GM18498 (cell line): ENCODE measurements around the gene PC.

Experiments
- ATAC-seq: cut with Tn5 transposase; IDR thresholded peaks from one replicate; pipeline ENCODE4 v1.9.1; 2021; ENCODE audit warnings: mild to moderate bottlenecking, moderate library complexity; ENCODE audit not compliant: unreplicated experiment

Gene PC

GRCh38 chr11:66912911-66913310 is 45.3 kb downstream of the PC start:
- ATAC-seq = no peak

GRCh38 chr11:66912361-66912760 is 45.8 kb downstream of the PC start:
- ATAC-seq = no peak

DNA sequence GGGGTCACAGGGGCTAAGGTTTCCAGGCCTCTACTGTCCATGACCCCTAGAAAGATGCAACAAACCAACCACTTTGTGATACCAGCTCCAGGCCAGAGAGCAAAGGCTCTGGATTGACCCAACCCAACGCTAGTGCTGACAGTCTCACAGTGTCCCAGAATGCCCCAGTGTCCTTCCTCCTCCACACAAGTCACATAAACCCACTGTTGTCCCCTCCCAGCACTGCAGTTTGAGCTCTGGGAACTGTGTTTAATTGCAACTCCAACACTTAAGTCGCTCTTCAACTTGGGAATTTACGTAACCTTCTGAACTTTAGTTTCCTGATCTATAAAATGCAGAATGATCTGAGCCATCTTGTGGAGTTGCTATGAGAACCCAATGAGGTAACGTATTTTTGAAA is 47.5 kb downstream of the PC start:
- ATAC-seq = no peak

DNA sequence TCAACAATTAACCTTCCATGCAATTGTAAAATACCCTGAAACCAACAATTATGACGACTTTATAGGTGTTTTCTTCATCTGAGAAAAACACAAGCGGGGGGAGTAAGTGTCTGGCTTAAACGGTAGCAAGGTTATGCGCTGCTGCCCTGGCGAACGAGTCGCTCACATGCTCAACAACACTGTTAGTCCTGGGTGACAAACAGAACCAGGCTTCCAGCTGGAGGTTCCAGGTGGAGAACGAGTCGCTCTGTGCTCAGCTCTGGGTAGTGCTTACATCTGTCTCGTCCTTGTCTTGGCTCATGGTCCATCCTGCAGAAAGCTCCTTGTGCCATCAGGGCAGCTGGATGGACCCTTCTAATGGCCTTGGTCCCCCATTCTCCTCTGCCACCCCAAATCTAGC is 48.2 kb downstream of the PC start:
- ATAC-seq = no peak

GRCh38 chr11:66909181-66909580 is 49.0 kb downstream of the PC start:
- no peak for ATAC-seq

GRCh38 chr11:66907751-66908630 is 50.2 kb downstream of the PC start:
- no peak for ATAC-seq

- no peak for ATAC-seq
These were observed 52.0 kb downstream of the PC start for GRCh38 chr11:66906061-66906733.

GRCh38 chr11:66905631-66906030 is 52.6 kb downstream of the PC start:
- no peak for ATAC-seq

GRCh38 chr11:66904981-66905521 is 53.1 kb downstream of the PC start:
- ATAC-seq = no peak

GRCh38 chr11:66904561-66904960 is 53.6 kb downstream of the PC start:
- no peak for ATAC-seq

- ATAC-seq = no peak
These were observed 54.1 kb downstream of the PC start for GRCh38 chr11:66904055-66904454.

GRCh38 chr11:66902486-66903177 is 55.6 kb downstream of the PC start:
- no peak for ATAC-seq

DNA sequence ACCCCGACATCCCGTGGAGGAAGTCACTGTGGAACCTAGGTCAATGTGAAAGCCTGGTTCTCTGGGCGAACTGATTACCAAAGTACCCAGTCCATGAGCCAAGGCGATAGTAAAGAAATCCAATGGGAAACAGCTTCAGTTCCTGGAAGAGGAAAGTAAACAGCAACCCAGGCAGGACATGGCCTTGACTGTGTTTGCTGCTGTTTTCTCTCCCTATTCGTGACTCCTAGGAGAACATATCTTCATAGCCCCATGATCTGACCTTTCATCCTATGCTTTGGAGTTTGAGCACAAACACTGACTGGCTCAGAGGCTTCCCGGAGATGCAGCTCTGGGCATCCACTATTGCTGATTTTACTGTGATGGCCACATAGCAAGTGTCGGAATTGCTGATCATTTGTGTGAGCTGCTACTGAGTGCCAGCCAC is 56.2 kb downstream of the PC start:
- no peak for ATAC-seq

- no peak for ATAC-seq
These were observed 64.0 kb downstream of the PC start for GRCh38 chr11:66894141-66894540.

- no peak for ATAC-seq
These were observed 65.3 kb downstream of the PC start for GRCh38 chr11:66892911-66893310.

DNA sequence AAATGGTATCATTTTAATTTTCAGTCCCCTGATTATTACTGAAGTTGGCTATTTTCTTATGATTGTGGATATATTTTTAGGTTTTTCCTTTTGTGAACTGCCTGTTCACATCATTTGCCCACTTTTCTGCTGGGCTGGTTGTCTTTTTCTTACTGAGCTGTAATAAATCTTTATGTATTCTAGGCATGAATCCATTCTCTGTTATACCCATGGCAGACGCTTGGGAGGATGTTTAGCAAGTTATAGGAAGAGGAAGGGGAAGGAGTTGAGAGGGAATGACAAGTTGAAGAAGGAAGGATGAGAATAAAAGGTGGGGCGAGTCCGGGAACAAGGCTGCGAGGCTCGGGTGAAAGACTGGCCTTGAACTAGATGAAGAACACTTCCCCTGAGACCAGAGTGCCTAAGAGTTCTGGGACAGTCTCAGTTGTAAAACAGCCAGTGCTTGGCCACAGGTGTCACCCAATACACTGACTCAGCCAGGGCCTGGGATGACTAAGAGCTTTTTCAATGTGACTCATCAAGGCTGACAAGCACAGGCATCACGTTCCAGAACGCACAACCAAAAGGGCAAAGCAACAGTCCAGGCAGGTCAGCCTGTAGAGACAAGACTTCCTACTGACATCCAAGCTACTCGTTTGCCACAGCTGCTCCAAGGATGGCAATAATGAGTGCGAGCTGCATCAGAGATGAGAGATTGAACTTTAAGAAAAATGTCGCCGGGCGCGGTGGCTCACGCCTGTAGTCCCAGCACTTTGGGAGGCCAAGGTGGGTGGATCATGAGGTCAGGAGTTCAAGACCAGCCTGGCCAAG is 66.1 kb downstream of the PC start:
- no peak for ATAC-seq

DNA sequence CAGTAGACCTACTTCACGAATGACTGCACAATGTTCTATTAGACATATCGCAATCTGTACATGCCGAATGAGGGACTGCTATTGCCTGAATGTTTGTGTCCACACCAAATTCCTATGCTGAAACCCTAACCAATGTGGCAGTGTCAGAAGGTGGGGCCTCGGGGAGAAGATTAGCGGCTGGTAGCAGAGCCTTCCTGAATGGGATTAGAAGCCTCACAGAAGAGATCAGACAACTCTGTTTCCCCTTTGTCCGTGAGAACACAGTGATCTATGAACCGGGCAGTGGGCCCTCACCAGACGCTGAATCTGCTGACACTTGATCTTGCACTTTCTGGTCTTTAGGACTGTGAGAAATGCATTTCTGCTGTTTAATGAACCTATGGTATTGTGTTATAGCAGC is 68.2 kb downstream of the PC start:
- ATAC-seq = no peak

DNA sequence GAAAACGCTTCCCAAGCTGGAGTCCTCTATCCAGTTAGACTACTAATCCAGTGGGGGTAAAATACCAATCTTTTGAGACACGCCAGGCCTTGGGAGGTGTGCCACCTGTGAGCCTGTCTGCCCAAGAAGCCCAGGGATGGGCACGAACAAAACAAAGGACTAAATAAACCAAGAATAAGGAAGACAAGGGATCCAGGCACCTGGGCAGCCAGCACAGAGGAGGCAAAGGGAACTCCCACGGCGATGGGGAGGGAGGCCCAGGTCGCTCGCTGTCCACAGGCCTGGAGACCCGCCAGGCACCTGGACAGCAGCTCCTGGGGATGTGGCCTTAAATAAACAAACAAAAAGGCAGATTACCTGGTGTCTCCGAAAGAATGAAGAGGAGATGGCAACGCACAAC is 69.9 kb downstream of the PC start:
- ATAC-seq = no peak

GRCh38 chr11:66887526-66887925 is 70.7 kb downstream of the PC start:
- ATAC-seq = no peak

DNA sequence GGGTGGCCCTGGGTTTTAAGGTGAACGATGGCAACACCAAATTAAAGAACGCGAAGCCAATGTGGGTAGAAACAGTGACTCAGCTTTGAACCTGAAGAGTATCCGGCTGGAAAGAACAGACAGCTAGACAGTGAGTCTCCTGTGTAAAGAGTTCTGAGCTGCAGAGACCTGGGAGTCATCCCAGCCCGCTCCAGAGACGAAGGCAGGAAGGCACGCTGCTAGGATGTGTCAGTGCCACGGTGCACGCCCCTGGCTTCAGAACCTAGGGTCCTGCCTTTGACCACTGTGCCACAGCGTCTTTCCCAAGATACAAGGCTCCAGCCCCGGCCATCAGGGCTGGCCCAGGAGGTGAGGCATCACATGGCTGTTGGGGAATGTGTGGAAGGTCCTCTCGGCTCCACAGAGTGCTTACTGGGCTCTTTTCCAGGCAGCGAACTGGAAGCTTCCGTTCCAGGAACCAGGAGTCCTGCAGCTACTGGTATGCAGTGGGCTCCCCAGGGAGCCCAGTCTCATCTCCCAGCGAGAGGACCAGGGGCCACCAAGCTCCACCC is 71.4 kb downstream of the PC start:
- ATAC-seq = no peak
